Suprapubic skin (tissue), 4 donors: ENCODE results near the gene KCNIP4. TPM values are rescaled to one million over a fixed set of nuclear protein-coding genes. Genes with fewer than 3 reads are reported as not detected.
A peak's percentile ranks its signal among the peaks of the same experiment; 100 is the strongest.
"Not testable (repeated sequence)": the region's sequence is repeated elsewhere in the genome, so short reads cannot be mapped to it uniquely, and the experiment has no call there.

Experiments
- DNase-seq, 2 donors: peaks; one replicate each; pipeline ENCODE4 v3.0.0-alpha.2; 2019; ENCODE audit warnings: low spot score in 2 of 2
- H3K27ac ChIP-seq: fragments of 200-600 bp; sonication (generic); one replicate; pipeline ENCODE4 v1.5.1; 2019
- H3K27me3 ChIP-seq: fragments of 200-600 bp; sonication (generic); one replicate; pipeline ENCODE4 v1.5.1; 2019
- H3K36me3 ChIP-seq: fragments of 200-600 bp; sonication (generic); one replicate; pipeline ENCODE4 v1.5.1; 2019
- H3K4me1 ChIP-seq: fragments of 200-600 bp; sonication (generic); one replicate; pipeline ENCODE4 v1.5.1; 2019
- H3K4me3 ChIP-seq: fragments of 200-600 bp; sonication (generic); one replicate; pipeline ENCODE4 v1.5.1; 2019; ENCODE audit warnings: mild to moderate bottlenecking
- H3K9me3 ChIP-seq: fragments of 200-600 bp; sonication (generic); one replicate; pipeline ENCODE4 v1.5.1; 2019
- CTCF ChIP-seq, 2 donors: fragments of 200-600 bp in 1 of 2; fragments of 450-650 bp in 1 of 2; sonication (generic) in 1 of 2; IDR thresholded peaks; one replicate each; pipeline ENCODE4 v1.5.1; 2016 to 2019; ENCODE audit warnings: antibody characterized with exemption in 2 of 2, mild to moderate bottlenecking in 1 of 2, moderate library complexity in 1 of 2
- EP300 ChIP-seq: sonication (generic); formaldehyde crosslinking; IDR thresholded peaks from one replicate; pipeline ENCODE4 v1.6.1; 2017; ENCODE audit warnings: antibody characterized with exemption
- POLR2A ChIP-seq, 2 donors: fragments of 450-650 bp; IDR thresholded peaks; one replicate each; pipeline ENCODE4 v1.6.1; 2017; ENCODE audit warnings: antibody characterized with exemption in 2 of 2, mild to moderate bottlenecking in 2 of 2, moderate library complexity in 2 of 2
- POLR2AphosphoS5 ChIP-seq, 3 donors: sonication (generic); formaldehyde crosslinking; IDR thresholded peaks; one replicate each; pipeline ENCODE4 v1.6.1; 2017; ENCODE audit warnings: antibody characterized with exemption in 3 of 3
- WGBS: methylation state at CpG from one replicate; pipeline ENCODE4 v1.1.5; 2018; 5-methylcytosine and 5-hydroxymethylcytosine counted together
- total RNA-seq, 4 donors: library from RNA; depleted of rRNA; stranded (reverse); fragments of >200 nt; gene quantifications; one replicate each; pipeline ENCODE4 v1.1.0, GENCODE V29; 2016

Gene KCNIP4
- total RNA-seq, result not detected

DNA sequence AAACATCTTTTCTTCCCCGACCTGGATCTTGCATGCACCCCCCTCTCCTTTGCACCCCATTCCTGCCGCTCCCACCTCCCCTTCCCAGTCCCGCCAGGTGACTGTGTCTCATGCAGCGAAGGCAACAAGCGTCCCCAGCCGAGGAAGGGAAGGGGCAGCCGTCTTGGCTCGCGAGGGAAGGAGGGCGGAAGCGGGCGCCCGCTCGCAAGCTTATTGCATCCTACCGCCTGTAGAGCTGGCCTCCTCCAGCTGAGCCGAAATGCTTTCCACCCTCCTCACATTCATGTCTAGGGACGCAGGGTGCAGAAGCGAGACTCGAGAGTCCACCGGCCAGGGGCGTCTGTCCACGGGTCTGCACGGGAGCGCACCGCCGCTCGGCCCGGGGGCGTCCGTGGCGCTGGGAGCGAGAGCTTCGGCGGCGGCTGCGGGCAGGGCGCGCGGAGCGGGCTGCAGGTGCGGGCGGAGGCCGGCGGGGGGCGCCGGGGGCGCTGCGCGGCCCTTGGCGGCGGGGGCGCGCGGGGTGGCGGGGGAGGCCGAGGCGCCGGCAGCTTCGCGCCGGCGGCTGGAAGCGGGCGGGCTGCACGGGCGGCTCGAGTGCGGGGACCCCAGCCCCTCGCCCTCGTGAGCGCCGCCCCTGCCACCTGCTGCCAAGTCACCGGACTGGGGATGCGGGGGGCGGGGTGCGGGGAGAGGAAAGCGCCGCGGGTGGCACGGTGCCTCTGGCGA lies at the start of gene KCNIP4:
Gene KCNIP4, minus strand, starts transcription at position 426 of the 726 bp plus-strand sequence.
- WGBS, result under 1% methylated on average over 12 of the region's 81 CpGs
- peaks cover 9% of the 10 kb centered on the region for H3K4me1 ChIP-seq
- H3K36me3 ChIP-seq, result no peaks in the 10 kb centered on the region
- no peak within 1 kb of the TSS for H3K27ac ChIP-seq
- DNase-seq, result peak in 1 of 2 donors; percentile 51
- peaks cover 30% of the 10 kb centered on the region for H3K27me3 ChIP-seq
- no peak for TF ChIP-seq EP300
- no peak for TF ChIP-seq POLR2AphosphoS5 (IDR thresholded peaks at IDR 0.05)
- no peak for TF ChIP-seq POLR2A (IDR thresholded peaks at IDR 0.05)
- no peak for TF ChIP-seq CTCF (IDR thresholded peaks at IDR 0.05)
- no peaks in the 10 kb centered on the region for H3K9me3 ChIP-seq
- peak within 1 kb of the TSS; percentile 43 for H3K4me3 ChIP-seq

GRCh38 chr4:21996618-21997017 lies 48.0 kb upstream of the KCNIP4 start:
- H3K36me3 ChIP-seq, H3K27me3 ChIP-seq, H3K9me3 ChIP-seq, H3K4me1 ChIP-seq, H3K27ac ChIP-seq, H3K4me3 ChIP-seq, DNase-seq: not testable (repeated sequence)
- WGBS, result 92% methylated on average over 9 of the region's 9 CpGs

DNA sequence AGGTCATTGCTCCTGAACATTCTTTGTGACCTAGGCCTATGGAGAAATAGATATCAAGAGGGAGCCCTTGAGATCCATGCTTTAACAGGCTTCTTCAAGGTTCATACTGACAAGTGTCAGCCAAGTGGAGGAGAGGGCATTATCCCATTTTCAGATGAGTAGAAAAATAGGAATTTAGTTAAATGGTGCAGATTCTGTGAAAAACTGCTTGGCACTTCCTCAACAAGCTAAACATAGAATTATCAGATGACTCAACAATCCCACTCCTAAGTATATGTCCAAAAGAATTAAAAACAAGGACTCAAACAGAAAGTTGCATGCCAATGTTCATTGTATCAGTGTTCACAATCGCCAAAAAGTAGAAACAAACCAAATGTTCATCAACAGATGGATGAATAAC lies 43.8 kb upstream of the KCNIP4 start:
- Histone ChIP-seq H3K36me3 (no peaks in the 10 kb centered on the region), H3K27me3 (no peaks in the 10 kb centered on the region), H3K4me1 (no peaks in the 10 kb centered on the region), H3K9me3 (no peaks in the 10 kb centered on the region), H3K4me3 (no peak overlapping the region), H3K27ac (no peak overlapping the region)
- DNase-seq, result no peak
- TF ChIP-seq CTCF (IDR thresholded peaks at IDR 0.05), result no peak
- 57% methylated on average over 1 of the region's 1 CpG for WGBS

DNA sequence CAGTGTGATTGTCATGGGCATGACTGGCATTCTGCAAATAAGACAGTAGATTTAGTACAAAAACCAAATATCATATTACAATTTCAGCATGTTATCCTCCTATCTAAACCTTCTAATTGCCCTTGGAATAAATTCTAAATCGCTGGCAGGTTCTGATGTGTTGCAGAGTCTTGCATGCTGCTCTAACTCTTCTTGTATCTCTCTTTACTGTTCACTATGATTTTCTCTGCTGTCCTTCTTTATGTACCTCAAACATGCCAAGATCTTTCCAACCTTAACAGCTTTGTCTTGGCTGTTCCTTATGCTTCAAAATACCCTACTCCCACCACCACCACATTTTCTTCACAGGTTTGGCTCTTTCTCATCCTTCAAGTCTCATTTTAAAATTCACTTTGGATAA lies 43.0 kb upstream of the KCNIP4 start:
- TF ChIP-seq POLR2A (IDR thresholded peaks at IDR 0.05) (no peak), POLR2AphosphoS5 (IDR thresholded peaks at IDR 0.05) (no peak), CTCF (IDR thresholded peaks at IDR 0.05) (no peak), EP300 (no peak)
- Histone ChIP-seq H3K27ac (no peak overlapping the region), H3K27me3 (no peaks in the 10 kb centered on the region), H3K4me3 (no peak overlapping the region), H3K4me1 (no peaks in the 10 kb centered on the region), H3K9me3 (no peaks in the 10 kb centered on the region), H3K36me3 (no peaks in the 10 kb centered on the region)
- 66% methylated on average over 1 of the region's 1 CpG for WGBS
- DNase-seq, result no peak

GRCh38 chr4:21991050-21991449 lies 42.5 kb upstream of the KCNIP4 start:
- Histone ChIP-seq H3K27me3 (no peaks in the 10 kb centered on the region), H3K27ac (no peak overlapping the region), H3K36me3 (no peaks in the 10 kb centered on the region), H3K4me1 (no peaks in the 10 kb centered on the region), H3K4me3 (no peak overlapping the region), H3K9me3 (no peaks in the 10 kb centered on the region)
- DNase-seq, result no peak
- TF ChIP-seq EP300 (no peak), POLR2A (IDR thresholded peaks at IDR 0.05) (no peak), CTCF (IDR thresholded peaks at IDR 0.05) (no peak), POLR2AphosphoS5 (IDR thresholded peaks at IDR 0.05) (no peak)
- 55% methylated on average over 2 of the region's 2 CpGs for WGBS

DNA sequence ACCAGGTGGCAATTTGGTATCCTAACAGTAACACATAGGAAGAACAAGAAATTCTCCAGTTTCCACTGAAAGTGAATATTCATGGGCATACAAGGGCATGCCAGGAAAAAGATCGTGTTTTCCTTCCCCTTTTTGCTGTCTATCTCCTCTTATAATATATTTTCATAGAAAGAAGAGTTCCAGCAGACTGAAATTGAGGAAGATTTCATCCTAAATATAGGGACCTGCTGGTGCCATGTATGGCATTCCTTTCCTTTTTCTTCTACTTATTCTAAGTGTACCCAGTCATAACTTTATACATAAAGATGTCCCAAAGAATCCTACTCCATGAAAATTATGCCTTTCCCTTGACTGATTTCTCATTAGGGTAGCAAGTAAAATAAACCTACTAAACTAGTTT lies 40.8 kb upstream of the KCNIP4 start:
- 61% methylated on average over 1 of the region's 1 CpG for WGBS
- no peak for DNase-seq
- no peaks in the 10 kb centered on the region for H3K27me3 ChIP-seq
- H3K36me3 ChIP-seq, result no peaks in the 10 kb centered on the region
- H3K27ac ChIP-seq, result no peak overlapping the region
- no peaks in the 10 kb centered on the region for H3K4me1 ChIP-seq
- TF ChIP-seq EP300 (no peak), POLR2A (IDR thresholded peaks at IDR 0.05) (no peak), POLR2AphosphoS5 (IDR thresholded peaks at IDR 0.05) (no peak), CTCF (IDR thresholded peaks at IDR 0.05) (no peak)
- no peaks in the 10 kb centered on the region for H3K9me3 ChIP-seq
- H3K4me3 ChIP-seq, result no peak overlapping the region
